Measurements from ENCODE around the gene BRD9.
"Not testable (repeated sequence)": the region's sequence is repeated elsewhere in the genome, so short reads cannot be mapped to it uniquely, and the experiment has no call there.

BRD9 gene

GRCh38 chr5:922436-923280, 30.1 kb upstream of the BRD9 start:
- DNase-seq = no peak

GRCh38 chr5:921456-922435, 29.1 kb upstream of the BRD9 start:
- DNase-seq = no peak

- no peak for DNase-seq
Observed at GRCh38 chr5:920321-920720, 27.7 kb upstream of the BRD9 start.

GRCh38 chr5:919356-920000, 26.9 kb upstream of the BRD9 start:
- no peak for DNase-seq

GRCh38 chr5:918717-919116, 26.1 kb upstream of the BRD9 start:
- not testable (repeated sequence) for DNase-seq

- no peak for DNase-seq
Observed at GRCh38 chr5:916441-917293, 24.1 kb upstream of the BRD9 start.

GRCh38 chr5:915946-916345, 23.3 kb upstream of the BRD9 start:
- DNase-seq = no peak

- not testable (repeated sequence) for DNase-seq
Observed at GRCh38 chr5:915346-915745, 22.7 kb upstream of the BRD9 start.

GRCh38 chr5:914612-915011, 22.0 kb upstream of the BRD9 start:
- no peak for DNase-seq

- DNase-seq = no peak
Observed at GRCh38 chr5:914174-914573, 21.6 kb upstream of the BRD9 start.

- DNase-seq = no peak
Observed at GRCh38 chr5:912280-913091, 19.9 kb upstream of the BRD9 start.

- no peak for DNase-seq
Observed at GRCh38 chr5:911601-912000, 19.0 kb upstream of the BRD9 start.

- no peak for DNase-seq
Observed at GRCh38 chr5:910769-911160, 18.2 kb upstream of the BRD9 start.

- no peak for DNase-seq
Observed at GRCh38 chr5:909994-910768, 17.6 kb upstream of the BRD9 start.

- DNase-seq = no peak
Observed at GRCh38 chr5:909086-909485, 16.5 kb upstream of the BRD9 start.

- no peak for DNase-seq
Observed at GRCh38 chr5:908172-908571, 15.6 kb upstream of the BRD9 start.

GRCh38 chr5:907366-907910, 14.8 kb upstream of the BRD9 start:
- DNase-seq = no peak

GRCh38 chr5:905139-905642, 12.6 kb upstream of the BRD9 start:
- no peak for DNase-seq

GRCh38 chr5:903756-904096, 11.1 kb upstream of the BRD9 start:
- no peak for DNase-seq
